Urothelium cell line (cell line): ENCODE results near the gene RPLP2.

Source experiments
- DNase-seq: peaks from one replicate; pipeline ENCODE4 v3.0.0; 2011; ENCODE audit warnings: low spot score, mixed read lengths
- FAIRE-seq: peaks from 2 replicates; lab custom pipeline; 2011; peaks lifted over from hg19 to GRCh38; lab: Jason Lieb, UNC

The RPLP2 gene

GRCh38 chr11:809287-810039 is at the start of gene RPLP2:
TSS of gene RPLP2 (plus strand) at chr11:809967. CDS start at chr11:810235, 268 bp downstream.
- FAIRE-seq (peak; percentile 89), DNase-seq (peak; percentile 87)

- no peak for DNase-seq
- no peak for FAIRE-seq
Measured at GRCh38 chr11:760236-760635, 49.5 kb upstream of the RPLP2 start.

- DNase-seq (no peak), FAIRE-seq (no peak)
Measured at GRCh38 chr11:761526-762108, 48.1 kb upstream of the RPLP2 start.

GRCh38 chr11:762421-763072 is 47.2 kb upstream of the RPLP2 start:
- DNase-seq, result peak; percentile 38
- FAIRE-seq, result no peak

- DNase-seq, result no peak
- FAIRE-seq, result no peak
Measured at GRCh38 chr11:763073-763463, 46.7 kb upstream of the RPLP2 start.

GRCh38 chr11:763549-764321 is 46.0 kb upstream of the RPLP2 start:
- no peak for DNase-seq
- FAIRE-seq, result no peak

- DNase-seq (no peak), FAIRE-seq (no peak)
Measured at GRCh38 chr11:764322-765024, 45.3 kb upstream of the RPLP2 start.

GRCh38 chr11:765025-765801 is 44.6 kb upstream of the RPLP2 start:
- FAIRE-seq (no peak), DNase-seq (peak; percentile 50)

GRCh38 chr11:765802-766091 is 44.0 kb upstream of the RPLP2 start:
- DNase-seq (no peak), FAIRE-seq (no peak)

- no peak for DNase-seq
- FAIRE-seq, result no peak
Measured at GRCh38 chr11:766106-766935, 43.4 kb upstream of the RPLP2 start.

GRCh38 chr11:766936-767210 is 42.9 kb upstream of the RPLP2 start:
- FAIRE-seq (no peak), DNase-seq (no peak)

GRCh38 chr11:767238-767637 is 42.5 kb upstream of the RPLP2 start:
- FAIRE-seq (no peak), DNase-seq (no peak)

- DNase-seq (no peak), FAIRE-seq (no peak)
Measured at GRCh38 chr11:769887-770641, 39.7 kb upstream of the RPLP2 start.

- DNase-seq, result no peak
- FAIRE-seq, result no peak
Measured at GRCh38 chr11:770642-771616, 38.8 kb upstream of the RPLP2 start.

GRCh38 chr11:771617-772204 is 38.1 kb upstream of the RPLP2 start:
- no peak for DNase-seq
- FAIRE-seq, result no peak

- FAIRE-seq (no peak), DNase-seq (no peak)
Measured at GRCh38 chr11:772429-773390, 37.1 kb upstream of the RPLP2 start.
